H1 (cell line): Measurements from ENCODE around the gene CIB4. TPM values are rescaled to one million over a fixed set of nuclear protein-coding genes. Genes with fewer than 3 reads are reported as not detected.

Source experiments
- KDM5A ChIP-seq: fragments of 200-600 bp; IDR thresholded peaks from 2 replicates; pipeline ENCODE4 v1.7.1; 2012; ENCODE audit warnings: mild to moderate bottlenecking, low read length, inconsistent platforms, mixed read lengths
- NANOG ChIP-seq: IDR thresholded peaks from 2 replicates; pipeline ENCODE4 v1.6.1; 2011; ENCODE audit warnings: low read length, low read depth, mild to moderate bottlenecking, inconsistent platforms; ENCODE audit not compliant: insufficient read depth, poor library complexity, severe bottlenecking
- RAD21 ChIP-seq, 2 experiments: IDR thresholded peaks in 1 of 2; conservative IDR thresholded peaks in 1 of 2; 2 replicates each; pipeline ENCODE4 v1.6.1; 2011; ENCODE audit warnings: low read depth in 2 of 2, low read length in 2 of 2, improper control_type of control experiment in 1 of 2, inconsistent platforms in 1 of 2, mild to moderate bottlenecking in 1 of 2, moderate library complexity in 1 of 2
- TAF1 ChIP-seq: IDR thresholded peaks from 2 replicates; pipeline ENCODE4 v1.6.1; 2011; ENCODE audit warnings: mild to moderate bottlenecking, low read depth, low read length
- ZNF274 ChIP-seq: IDR thresholded peaks from 2 replicates; pipeline ENCODE4 v1.7.0; 2012; ENCODE audit warnings: low read length, borderline replicate concordance; ENCODE audit errors: extremely low read depth
- polyA plus RNA-seq, 7 experiments: library from polyadenylated mRNA; depleted of rRNA in 3 of 7; stranded (reverse) in 5 of 7; unstranded in 2 of 7; fragments of >200 nt in 5 of 7; fragments of 200-250 nt in 2 of 7; gene quantifications; 1 replicate in 5 of 7; 2 replicates in 1 of 7; 4 replicates in 1 of 7; pipeline versions ENCODE4 v1.2.1 to v1.2.3, GENCODE V29; 2011 to 2013; ENCODE audit warnings: missing spikeins in 2 of 7, mixed read lengths in 2 of 7
- total RNA-seq: library from RNA; stranded (reverse); fragmentation: NEBNext Ultra II Directional; extraction: Animal tissue kit (Norgen Biotek cat#: 25700); gene quantifications from 2 replicates; pipeline ENCODE4 v1.2.1, GENCODE V29; 2021

CIB4 gene
- total and polyA plus RNA-seq, 2 of the 8 experiments (the other 6 are each of a cell fraction or from before 2014, with no cell fraction given) = not detected

- no peak for TF ChIP-seq RAD21 (IDR thresholded peaks at IDR 0.05 in 1 of 2, conservative IDR thresholded peaks at IDR 0.05 in 1 of 2; ENCODE audit: low read depth in 2 of 2, low read length in 2 of 2)
- TF ChIP-seq NANOG = no peak
- TF ChIP-seq ZNF274 = no peak
- TF ChIP-seq TAF1 = no peak
- TF ChIP-seq KDM5A = no peak
Measured at GRCh38 chr2:26561376-26561775, 79.8 kb downstream of the CIB4 start (continued).
